Measurements from ENCODE around the gene UBXN10. TPM values are rescaled to one million over a fixed set of nuclear protein-coding genes. Genes with fewer than 3 reads are reported as not detected.
A peak's percentile ranks its signal among the peaks of the same experiment; 100 is the strongest.
"Not testable (repeated sequence)": the region's sequence is repeated elsewhere in the genome, so short reads cannot be mapped to it uniquely, and the experiment has no call there.

The UBXN10 gene
- total RNA-seq, 1 experiment from 2014 or later: not detected

DNA sequence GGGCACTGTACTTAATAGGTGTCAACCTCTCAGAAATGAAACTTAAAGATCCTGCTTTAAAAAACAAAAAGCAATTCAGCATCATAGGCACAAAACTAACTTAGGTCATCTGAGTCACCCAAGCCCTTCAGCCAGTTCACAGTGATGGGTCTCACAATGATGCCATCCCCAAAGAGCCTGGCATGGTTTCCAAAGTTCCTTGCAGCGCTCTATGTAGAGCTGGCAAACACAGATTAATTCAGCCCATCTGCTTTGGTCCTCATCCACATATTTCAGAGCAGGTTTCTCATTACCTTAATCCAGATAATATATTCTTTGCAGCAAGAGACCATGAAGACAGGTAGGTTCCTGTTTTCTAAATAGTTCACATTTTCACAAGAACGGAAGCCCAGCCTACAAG lies 15.1 kb downstream of the UBXN10 start:
- no peak for DNase-seq (ENCODE audit: low read depth)

DNA sequence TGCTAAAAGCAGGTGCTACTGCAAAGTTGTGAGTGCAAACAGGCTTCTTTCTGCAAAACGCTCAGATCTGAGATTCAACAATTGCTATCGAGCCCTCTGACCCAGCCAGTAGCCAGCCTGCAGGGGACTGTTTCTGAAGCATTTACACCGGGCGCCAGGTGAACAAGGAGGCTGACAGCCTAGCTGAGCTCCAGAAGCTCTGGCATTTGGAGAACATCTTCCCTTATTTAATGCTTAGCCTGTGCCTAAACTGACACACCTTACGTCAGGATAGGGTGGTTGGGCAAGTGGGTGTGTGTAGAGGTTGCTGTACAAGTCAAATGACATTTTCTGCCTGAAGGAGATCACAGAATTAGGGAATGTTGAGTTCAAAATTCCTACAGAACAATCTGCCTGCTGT lies 16.3 kb downstream of the UBXN10 start:
- DNase-seq (ENCODE audit: low read depth): no peak

DNA sequence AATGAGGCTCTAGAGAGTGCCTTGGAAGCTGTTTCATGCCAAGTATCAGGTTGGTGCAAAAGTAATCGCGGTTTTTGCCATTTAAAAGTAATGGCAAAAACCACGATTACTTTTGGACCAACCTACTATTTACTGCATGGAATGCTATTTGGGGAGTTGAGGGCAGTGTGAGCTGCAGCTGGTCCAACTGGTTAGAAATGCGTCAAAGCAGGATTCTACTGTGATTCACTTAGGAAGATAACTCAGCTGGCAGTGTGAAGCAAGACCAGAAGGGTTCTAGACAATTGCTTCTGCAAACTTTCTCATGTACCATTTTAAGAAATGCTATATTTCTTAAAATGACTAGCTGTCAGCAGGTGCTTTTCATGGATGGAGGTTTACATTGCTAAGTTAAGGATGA lies 21.6 kb downstream of the UBXN10 start:
- no peak for DNase-seq (ENCODE audit: low read depth)

DNA sequence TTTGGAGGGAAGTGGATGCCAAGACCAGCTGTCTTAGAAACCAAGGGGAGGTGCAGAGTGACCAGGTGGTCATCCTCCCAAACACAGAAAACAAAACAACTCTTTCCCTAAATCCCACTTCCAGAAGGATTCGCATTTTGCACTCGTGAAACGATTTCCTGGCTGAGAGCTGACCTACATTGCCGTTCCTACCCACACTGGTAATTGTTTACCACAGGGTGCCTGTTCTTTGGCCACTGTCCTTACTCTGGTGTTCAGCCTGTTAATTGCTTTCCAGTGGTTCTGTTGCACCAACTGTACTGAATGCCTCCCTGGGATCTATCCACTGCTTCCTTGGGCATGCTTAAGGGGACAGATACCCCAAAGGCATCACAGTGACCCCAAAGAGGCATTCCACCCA lies 23.6 kb downstream of the UBXN10 start:
- no peak for DNase-seq (ENCODE audit: low read depth)

DNA sequence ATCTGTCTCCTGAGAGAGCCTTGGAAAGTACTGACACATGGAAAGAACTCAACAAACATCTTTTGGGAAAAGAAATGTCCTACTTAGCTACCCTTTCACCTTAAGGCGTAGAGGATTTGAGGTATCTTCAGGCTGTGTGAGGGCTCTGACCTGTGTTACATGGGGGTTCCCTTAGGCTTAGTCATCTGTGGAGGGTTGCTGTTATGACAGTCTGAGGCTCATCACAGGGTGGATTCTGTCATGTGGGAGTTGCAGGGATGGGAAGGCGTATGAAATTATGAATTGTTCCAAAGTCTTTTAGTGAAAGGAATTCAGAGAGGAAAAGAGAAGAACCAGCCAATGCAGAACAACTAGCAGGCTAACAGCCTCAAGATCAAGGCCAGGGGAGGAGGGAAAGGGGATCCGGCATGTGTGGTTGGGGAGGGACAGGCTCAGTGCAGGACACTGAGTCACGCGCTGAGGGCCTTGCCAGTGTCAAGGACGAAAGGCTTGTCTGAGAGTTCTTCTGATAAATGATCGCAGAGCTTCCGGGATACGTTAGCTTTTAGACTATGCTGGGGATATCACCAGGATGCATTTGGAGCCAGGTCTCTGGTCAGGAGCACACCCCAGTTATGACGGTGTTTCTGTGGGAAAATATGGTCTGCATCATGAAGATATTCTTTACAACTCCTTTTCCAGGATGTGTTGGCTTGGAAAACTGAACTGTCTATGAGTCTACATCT lies 25.0 kb downstream of the UBXN10 start:
- DNase-seq (ENCODE audit: low read depth): no peak

DNA sequence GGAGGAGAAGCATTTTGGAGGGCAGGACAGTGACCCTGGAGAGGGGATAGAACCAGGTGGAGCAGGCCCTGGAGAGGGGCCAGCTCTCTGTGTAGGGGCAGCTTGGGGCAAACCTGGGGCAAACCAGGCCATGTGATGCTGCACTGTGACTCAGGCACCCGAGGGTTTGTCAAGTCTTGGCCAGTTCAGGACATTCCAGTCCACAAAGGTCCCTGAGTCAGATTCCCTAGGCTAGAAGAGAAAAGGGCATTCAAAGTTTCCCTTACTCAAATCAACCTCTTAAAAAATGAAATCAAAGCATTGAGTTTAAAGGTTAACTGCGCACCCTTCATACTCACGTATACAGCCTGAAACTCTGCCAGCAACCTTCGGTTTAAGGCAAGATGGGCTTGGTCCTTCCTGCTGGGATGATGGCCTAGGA lies 25.6 kb downstream of the UBXN10 start:
- peak; percentile 70 for DNase-seq (ENCODE audit: low read depth)

DNA sequence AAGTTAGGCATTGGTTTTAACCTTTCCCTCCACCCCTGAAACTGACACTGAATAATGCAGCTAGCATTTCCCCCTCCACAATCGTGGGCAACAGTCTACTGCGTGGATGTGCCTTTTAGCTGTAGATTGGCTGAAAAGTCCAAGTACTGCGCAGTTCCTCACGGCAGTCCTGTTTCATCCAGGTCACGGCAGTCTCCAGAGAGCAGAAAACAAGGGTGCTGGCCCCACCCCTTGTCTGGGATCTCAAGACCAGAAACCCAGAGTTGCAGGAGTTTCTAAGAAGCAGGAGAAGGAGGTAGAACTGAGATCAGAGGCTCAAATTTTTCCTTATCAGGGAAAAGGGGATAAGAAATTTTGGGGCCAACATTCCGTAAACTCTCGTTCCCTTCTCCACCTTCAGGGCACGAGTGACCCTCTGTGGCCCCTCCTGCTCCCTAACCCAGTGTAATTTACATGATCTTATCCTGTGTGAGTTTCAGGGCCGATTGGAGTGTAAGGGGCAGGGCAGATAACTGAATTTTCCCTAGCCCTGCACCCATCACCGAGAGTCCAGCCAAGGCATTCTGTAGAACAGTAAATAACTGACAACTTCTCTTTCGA lies 26.3 kb downstream of the UBXN10 start:
- DNase-seq (ENCODE audit: low read depth): no peak

DNA sequence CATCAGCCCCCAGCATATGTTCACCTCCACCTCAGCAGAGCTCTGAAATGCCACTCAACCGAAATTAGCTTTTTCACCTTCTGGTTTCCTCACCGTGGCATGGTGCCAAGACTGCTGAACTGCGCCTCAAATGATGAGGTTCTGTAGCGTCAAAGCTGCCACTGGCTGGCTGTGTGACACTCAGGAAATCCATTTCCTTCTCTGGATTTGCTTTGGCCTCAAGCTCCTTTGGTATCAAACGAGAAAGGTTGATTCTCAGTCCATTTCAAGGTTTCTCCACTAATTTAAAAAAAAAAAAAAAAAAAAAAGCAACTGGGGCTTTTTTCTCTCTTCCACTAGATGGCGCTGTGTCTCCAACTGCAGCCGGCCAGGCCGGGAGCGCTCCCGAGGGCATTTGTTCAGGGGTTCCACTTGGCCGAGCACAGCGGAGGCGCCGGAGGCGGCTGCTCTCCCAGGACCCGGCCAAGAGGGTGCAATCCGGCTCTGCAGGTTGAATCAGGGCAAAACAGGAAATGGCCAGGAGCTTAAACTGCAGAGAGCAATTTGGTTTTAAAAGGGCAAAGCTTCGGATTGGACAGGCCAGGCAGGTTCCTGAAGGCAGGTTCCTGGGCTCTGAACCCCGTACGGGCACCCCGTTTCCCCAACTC lies 26.9 kb downstream of the UBXN10 start:
- DNase-seq (ENCODE audit: low read depth): peak; percentile 78

DNA sequence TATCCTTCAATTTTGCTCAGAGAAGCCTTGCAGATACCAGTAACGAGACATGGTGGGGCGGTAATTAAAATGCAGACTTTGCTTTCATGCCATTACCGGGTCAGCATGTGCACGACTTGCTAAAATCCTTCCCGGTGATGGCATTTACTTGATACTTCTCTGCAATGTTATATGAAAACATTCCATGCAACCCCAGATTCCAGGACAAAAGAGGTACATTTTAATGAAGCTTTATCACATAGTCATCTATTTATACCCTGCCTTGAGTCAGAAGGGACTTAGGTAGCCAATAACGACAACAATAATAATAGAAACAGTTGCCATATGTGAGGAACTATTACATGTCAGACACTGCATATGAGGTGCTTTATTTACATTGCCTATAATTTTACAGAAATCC lies 29.8 kb downstream of the UBXN10 start:
- DNase-seq (ENCODE audit: low read depth): no peak

DNA sequence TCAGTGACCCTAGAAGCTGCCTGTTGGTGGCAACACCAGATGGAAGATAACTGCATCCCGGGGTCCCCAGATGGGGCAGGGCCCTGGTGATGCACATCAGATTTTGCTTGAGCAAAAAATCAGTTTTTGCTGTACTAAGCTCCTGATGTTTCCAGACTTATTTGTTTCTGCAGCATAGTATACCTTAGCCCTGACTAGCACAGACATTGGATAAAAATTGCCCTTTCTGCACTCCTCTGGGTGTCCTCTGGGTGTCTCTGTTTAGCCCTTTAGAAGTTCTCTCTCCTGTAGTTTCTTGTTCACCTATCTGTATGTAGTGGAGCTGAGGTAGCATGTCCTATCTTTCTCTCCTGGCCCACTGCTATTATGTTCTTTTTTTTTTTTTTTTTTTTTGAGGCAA lies 30.7 kb downstream of the UBXN10 start:
- peak; percentile 30 for DNase-seq (ENCODE audit: low read depth)

DNA sequence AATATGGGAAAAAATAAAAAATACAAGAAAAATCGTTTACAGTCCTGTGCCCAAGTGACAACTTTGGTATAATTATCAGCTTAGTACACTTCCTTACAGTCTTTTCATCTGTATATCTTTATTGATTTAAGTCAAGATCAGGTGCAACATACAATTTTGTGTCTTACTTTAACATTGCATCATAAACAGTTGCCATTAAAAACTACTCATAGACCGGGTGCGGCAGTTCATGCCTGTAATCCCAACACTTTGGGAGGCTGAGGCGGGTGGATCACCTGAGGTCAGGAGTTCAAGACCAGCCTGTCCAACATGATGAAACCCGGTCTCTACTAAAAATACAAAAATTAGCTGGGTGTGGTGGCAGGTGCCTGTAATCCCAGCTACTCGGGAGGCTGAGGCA lies 33.2 kb downstream of the UBXN10 start:
- not testable (repeated sequence) for DNase-seq (ENCODE audit: low read depth)

DNA sequence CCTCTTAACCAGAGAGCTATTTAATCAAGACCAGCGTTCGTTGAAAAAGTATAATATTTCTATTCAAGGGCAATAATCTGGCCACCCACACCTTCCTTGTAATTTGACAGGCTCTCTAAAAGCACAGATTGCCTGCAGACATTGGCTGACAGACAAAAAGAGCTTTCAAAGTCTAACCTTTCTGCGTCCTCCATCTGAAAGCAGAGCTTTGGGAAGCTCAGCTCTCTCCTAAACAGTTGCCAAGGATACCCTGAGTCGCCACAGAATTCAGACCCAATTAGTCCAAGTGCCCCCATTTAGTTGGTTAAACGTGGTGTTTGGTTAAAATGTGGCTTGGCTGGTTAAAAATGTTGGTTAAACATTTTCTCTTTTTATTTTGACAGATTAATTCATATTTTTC lies 34.1 kb downstream of the UBXN10 start:
- no peak for DNase-seq (ENCODE audit: low read depth)

DNA sequence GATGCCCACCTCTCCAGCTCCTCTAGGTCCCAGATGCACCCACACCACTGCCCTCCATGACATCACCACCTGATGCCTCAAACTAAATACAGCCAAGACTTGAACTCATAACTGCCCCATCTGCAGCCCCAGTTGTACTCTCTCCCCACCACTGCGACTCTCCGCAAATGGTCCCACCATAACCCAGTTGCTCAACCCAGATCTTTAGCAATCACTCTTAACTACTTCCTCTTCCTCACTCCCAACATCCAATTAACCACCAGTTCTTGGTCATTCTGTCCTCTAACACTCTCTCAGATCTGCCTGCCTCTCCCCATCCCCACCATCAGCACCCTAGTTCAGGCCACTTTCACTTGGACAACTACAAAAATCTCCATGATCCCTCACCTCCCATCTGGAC lies 37.2 kb downstream of the UBXN10 start:
- no peak for DNase-seq (ENCODE audit: low read depth)

DNA sequence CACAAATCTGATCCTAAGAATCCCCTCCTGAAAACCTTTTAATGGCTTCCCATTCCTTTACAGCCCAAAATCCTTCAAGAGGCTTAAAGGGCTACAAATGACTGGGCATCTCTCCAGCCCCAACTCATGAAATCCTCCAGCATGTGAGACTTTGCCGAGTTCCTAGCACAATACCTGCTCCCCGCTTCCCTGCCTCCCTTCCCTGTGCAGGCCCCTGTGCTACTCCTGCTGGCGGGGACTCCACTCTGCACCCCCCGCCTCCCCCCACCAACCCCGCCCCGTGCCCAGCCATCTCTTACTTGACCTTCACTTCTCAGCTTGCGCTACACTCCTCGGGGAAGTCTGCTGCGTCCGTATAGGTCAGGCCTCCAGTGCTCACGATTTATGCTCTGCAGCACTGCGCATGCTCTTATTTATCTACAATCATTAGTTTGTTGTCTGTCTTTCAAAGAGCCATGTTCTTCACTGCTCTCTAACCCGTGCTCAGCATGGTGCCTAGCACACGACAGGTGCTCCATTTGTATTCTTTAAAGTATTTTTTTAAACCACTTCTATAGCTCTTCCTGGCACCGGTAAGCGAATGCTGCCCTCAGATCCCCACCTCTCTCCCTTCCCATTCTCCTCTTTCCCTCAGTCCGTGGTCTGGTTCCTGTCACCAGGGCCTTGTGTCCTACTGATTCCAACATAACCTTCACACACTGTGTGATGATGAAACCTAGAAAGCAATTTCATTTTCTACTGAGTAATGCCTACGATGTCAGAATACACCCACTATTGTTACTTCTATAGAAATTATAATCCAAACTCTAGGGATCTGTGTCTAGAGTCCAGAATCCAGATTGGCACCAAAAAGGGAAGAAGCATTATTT lies 37.9 kb downstream of the UBXN10 start:
- no peak for DNase-seq (ENCODE audit: low read depth)

DNA sequence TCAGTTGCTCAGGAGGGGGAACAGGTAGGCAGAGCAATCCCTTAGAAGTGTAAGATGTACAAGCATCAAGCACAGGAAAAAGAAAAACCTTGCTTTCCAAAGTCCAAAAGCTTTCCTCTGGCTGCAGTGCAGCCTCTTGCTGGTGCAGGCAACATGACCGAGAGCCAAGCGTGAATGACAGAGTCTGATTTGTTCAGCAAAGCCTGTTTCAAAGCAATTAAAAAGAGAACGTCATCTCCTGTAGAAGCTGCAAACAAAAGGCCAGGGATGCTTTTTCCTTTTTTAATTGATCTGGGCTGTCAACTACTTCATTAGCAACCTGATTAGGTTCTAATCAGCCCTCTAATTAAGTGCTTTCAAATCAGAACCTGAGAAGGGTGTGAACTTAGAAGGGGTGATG lies 38.6 kb downstream of the UBXN10 start:
- DNase-seq (ENCODE audit: low read depth): no peak

DNA sequence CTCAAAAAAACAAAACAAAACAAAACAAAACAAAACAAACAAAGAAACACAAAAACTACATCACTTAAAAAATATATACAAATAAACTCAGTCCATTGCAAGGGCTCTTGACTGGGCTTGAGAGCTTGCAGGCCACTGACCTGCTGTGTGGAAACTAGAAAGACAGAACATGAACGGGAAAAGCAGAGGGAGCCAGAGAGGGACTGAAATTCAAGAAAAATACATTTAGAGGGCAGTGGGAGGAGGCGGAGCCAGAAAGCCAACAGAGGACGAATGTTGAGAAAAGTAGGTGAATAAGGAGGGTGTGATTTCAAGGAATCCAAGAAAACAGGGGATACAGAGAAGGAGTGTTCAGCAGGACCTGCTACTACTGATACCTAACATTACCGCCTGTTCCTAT lies 41.8 kb downstream of the UBXN10 start:
- no peak for DNase-seq (ENCODE audit: low read depth)

DNA sequence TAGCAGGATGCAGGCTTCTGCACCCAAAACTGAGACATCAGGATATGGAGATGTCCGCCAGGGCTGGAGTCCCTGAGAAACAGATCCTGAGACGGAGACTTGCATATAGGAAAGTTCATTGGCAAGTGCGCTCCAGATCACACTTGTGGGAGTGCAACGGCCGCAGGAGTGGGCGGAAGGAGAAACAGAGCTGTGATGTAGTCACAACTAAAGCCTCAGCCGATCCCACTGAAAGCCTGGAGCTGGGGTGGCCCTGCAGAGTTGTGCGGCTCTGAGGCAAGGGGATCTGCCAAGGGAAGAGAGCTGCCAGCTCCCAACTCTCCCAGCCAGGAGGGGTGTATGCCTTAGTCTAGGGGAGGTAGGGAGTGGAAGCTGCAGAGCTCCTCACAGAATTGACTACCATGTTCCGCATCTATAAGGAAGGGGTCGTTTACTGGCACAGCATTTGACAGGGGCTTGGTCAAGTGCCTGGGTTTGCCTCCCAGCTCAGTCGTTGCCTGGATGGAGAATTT lies 42.5 kb downstream of the UBXN10 start:
- DNase-seq (ENCODE audit: low read depth): no peak

DNA sequence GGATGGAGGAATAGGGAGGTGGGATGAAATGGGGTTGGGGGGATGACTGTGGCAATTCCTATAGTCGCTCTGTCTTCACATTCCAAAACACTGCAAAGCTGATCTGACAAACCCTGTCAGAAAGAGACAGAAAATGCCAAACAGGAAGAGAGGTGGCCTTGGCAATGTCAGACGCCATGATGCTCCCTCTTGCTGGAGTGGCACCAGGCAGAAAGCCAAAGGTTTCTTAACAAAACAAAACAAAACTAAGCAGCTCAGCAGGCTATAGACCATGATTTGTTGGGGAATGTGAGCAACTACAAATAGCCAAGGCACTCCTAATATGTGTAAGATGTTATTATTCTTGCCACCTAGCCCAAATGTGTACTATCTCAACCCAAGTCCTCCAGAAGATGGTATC lies 43.3 kb downstream of the UBXN10 start:
- DNase-seq (ENCODE audit: low read depth): no peak

DNA sequence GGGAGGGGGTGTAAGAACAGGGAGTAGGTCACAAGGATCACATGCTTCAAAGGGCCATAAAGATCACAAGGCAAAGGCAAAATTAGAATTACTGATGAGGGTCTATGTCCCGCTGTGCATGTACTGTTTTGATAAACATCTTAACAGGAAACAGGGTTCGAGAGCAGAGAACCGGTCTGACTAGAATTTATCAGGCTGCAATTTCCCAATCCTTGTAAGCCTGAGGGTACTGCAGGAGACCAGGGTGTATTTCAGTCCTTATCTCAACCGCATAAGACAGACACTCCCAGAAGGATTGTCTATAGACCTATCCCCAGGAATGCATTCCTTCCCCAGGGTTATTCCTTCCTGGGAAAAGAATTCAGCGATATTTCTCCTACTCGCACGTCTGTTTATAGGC lies 46.7 kb downstream of the UBXN10 start:
- DNase-seq (ENCODE audit: low read depth): not testable (repeated sequence)

DNA sequence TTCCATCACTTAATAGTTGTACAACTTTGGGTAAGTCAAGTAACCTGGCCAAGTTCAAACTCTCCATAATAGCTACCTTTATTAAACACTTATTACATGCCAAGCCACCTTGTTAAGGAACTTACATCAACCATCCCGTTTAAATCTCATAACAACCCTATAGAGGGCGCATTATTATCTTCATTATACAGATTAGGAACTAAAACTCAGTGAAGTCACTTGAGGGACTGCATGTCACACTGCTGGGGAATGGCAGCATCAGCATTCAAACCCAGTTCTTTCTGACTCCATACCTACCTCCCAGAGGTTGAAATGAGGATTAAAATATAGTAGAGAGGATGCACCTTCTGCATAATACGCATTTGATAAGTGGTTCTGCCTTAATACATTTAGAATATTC lies 47.5 kb downstream of the UBXN10 start:
- DNase-seq (ENCODE audit: low read depth): peak; percentile 31

DNA sequence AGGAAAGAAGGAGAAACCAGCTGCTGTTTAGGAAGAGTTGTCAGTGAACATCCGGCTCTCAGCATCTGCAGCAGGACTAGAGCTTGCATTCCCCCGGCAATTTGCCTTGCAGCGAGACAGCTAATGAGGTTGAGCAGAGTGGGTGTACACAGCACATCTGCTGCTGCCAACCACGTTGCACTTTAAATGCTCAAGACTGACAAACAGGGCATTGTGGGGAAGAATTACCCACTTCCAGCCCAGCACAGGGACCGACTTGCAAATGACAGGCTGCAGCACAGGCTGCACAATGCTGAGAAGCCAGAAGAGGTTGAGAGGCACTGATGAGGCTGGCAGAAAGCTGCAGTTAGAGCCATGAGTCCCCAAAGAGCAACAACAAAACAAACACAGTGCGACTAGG lies 48.0 kb downstream of the UBXN10 start:
- no peak for DNase-seq (ENCODE audit: low read depth)

All from M059J (cell line).